NCI-H2107 (cell line): ENCODE measurements around the gene RAB27A.
"Not testable (repeated sequence)": the region's sequence is repeated elsewhere in the genome, so short reads cannot be mapped to it uniquely, and the experiment has no call there.

Experiments
- DNase-seq: peaks from one replicate; lab custom pipeline; 2025; lab: John Stamatoyannopoulos, UW

RAB27A gene

DNA sequence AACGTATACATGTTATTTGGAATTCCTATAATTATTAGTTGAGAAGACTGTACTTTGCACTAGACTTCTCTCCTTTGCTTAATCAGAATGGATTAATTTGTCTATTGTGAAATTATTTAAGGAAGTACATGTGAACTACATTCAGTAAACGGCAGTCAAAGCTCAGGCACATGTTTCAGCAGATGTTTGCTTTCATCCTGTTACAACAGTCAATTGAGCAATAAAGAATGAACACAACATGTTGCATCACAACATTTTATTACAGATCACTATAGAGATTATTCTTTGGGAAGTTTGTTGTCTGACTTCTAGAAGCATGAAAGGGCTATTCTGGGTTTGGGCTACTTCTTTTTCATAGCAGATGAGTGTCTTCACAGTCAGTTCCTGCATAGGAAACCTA is 39.2 kb downstream of the RAB27A start:
- DNase-seq, result no peak

DNA sequence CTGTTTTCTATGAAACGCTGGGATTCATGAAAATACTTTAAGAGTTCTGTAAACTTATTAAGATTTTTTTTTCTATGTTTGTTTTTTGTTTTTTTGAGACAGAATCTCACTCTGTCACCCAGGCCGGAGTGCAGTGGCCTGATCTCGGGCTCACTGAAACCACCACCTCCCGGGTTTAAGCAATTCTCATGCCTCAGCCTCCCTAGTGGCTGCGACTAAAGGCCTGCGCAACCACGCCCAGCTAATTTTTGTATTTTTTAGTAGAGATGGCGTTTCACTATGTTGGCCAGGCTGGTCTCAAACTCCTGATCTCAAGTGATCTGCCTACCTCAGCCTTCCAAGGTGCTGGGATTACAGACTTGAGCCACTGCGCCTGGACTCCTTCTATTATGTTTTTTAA is 39.7 kb downstream of the RAB27A start:
- DNase-seq, result not testable (repeated sequence)

DNA sequence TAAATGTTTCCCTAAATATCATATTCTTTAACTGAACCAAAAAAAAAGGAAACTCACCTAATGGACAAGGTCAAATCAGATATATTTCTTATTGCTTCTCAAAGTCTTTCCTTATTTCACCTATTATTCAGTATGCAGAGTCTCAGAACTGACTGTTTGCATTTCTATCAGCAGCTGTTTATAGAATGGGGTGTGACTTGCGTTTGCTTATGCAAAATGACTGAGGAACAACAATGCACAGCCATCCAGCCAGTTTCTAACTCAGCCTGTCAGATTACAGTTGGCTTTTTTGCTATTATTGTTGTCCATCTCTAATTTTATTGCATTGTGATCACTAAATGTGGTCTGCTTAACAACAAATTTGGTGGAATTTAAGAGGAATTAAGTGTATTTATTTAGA is 40.7 kb downstream of the RAB27A start:
- DNase-seq, result no peak

DNA sequence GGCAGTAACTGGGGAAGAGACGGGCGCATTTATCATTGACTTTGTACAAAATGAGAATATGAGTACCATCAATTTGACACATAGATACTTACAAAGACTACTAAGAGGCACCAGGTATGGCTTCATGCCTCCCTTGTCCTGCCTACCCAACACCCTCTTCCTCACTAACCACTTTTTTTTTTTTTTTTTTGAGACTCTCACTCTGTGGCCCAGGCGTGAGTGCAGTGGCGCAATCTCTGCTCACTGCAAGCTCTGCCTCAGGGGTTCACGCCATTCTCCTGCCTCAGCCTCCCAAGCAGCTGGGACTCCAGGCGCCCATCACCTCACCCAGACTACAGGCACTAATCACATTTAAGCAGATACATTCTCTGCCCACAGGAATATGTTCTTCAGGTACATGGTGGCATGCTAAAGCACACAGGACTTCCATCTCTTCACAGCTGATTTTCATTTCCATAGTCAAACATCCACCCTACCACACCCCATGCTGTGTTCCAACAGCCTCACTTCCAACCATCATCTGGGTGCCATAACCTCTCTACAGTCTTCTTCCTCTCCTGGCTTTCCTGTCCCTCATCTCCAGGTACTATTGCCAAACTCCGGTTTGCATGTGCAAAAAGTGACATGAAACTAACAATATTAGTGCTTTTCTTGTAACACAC is 41.7 kb downstream of the RAB27A start:
- DNase-seq, result no peak

DNA sequence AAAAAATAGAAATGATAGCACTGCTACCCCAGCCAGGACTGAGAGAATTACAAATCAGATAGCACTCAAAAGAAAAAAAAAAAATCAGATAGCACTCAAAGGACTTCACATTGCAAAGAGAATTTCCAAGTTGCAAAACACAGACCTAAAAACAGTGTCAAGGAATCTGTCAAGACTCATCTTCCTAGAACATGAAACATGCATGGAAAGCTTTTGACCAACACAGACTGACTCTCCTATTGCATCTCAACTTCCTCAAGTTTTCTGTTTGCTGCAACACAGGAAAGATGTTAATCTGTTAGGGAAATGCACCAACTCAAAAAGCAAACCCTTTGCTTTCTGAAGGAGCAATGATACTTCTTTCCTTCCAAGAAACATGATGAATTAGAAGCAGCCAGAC is 42.3 kb downstream of the RAB27A start:
- no peak for DNase-seq

DNA sequence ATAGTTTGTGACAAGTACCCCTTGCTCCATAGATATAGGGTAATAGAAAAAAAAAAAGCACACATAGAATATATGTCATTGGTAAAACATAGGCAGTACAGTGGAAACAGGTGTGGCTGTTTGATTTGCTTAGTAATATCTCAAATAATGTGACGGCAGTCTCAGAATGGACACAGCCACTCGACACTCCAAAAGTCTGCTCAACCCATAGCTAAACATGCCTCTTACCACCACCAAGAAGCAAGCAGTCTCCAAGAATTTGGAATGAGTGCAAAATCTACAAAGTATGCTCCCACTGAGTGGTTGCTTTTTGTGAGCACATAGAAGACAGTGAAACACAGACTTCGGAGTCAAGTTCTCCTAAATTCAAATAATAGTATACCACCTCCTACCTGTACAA is 43.0 kb downstream of the RAB27A start:
- DNase-seq, result no peak

DNA sequence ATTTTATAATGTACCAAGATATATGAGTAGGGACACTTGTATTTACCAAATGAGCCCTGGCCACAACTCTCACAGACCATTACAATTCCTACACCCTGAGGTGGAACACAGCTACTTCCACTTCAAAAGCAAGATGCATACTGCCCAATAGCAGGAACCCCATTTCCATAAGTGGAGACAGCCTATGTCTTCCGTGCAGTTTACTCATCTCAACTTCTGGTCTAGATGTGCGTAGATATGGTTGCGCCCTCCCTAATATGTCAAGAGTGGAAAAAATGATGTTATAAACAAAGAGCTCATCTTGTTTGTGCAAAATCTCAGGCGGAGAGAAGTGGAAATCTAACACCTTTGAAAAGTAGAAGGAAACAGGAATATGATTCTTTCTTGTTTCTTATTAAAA is 44.6 kb downstream of the RAB27A start:
- DNase-seq, result no peak

DNA sequence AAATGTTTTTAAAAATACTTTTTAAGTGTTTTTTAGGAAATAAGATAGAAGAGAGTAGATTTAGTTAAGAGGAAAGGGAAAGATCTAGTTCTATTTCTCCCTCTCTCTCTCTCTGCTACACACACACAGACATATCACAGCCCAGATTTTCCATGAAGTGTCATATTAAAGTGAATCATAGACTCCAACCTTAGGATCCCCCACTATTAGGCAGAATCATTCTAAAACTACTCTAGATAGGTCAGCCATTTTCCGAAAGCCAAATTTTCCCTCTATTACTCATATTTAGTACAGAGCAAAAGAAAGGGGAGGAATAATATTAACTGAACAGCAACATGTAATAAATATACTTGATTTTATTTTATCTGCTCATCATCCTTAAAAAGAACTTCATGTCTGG is 47.7 kb downstream of the RAB27A start:
- no peak for DNase-seq

DNA sequence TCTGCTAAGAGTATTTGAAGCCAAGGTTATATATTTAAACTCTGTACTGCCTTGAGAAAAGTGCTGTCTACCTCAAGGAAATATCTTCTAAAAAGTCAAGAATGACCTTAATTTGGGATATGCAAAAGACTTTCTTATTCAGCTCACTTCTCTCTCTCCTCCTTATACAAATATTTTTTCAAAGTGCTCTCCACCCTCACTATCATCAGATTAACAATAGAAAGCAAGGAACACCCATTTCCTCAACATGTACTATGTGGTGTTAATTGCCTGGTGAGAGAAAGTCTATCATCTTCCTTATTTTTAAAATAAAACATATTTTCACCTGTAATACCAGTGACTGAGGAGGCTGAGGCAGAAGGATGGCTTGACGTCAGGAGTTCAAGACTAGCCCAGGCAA is 48.4 kb downstream of the RAB27A start:
- DNase-seq, result no peak

DNA sequence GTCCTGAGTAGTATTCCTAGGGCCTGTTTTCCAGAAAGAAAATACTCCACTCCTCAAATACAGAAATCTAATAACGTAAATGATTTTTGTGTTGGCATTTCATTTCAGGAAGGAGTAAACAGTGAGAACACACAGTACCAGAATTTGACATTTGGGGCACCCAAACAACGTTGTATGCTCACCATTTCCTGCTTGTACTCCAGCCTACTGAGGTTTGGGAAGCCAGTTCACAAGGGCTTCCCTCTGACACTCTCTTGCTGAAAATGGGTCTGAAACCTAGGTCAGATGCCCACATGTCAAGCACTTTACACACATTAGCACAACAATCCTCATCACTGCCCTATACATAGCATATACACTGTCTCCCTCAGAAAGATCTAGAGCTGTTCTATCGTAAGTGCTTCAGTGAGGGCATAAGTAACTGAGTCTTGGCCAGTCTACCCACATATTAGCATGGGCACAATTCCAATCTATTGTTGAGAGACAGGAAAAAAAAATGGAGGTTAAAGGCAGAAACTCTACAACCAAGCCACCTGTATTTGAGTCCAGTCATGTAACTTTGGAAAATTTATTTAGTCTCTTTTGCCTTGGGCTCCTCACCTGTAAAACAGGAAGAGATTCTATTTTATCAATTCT is 49.4 kb downstream of the RAB27A start:
- DNase-seq, result no peak

DNA sequence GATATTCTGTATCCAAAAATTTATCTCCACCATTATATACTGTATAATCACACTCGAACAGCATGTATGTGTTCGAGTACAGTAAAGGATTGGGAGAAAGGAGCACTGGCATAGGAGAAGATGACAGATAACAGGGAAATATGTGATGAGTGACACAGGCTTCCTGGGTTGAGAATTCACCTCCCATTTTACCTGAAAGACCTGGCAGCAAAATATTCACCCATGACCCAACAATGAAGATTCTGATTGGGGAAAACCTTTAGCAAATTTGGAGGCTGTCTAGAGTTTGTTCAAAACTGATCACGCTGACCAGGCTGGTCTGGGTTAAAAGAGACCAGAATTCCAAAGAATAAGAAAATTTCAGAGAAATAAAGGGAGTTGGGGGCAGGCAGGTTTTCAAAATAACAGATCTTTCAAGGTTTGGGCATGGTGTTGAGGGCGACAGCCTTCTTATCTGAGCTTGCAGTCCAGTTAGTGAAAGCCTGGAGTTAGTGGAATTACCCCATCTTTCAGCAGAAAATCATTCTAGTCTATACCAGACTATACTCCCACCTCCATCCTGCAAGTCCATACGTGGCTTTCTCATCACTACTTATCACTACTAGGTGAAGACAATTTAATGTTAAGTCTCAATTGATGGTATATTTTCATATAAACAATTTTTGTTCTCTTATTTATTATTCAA is 50.0 kb downstream of the RAB27A start:
- no peak for DNase-seq

DNA sequence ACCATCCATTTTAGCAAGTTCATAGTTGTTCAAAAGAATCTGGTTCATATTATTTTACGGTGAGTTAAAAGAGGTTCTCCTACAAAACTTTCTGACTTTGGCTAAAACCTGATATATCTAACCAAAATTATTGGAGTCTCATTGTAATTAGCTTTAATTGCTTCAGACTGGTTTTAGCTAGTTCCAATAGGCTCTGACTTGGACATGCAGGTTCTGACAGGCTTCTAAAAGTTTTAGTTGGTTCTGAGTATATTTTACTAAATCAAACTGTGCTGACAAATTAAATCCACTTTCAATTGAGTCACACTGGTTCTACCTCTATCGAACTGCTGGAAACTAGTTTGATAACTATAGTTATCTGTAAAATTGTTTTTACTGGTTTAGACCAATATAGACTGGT is 50.7 kb downstream of the RAB27A start:
- DNase-seq, result no peak

DNA sequence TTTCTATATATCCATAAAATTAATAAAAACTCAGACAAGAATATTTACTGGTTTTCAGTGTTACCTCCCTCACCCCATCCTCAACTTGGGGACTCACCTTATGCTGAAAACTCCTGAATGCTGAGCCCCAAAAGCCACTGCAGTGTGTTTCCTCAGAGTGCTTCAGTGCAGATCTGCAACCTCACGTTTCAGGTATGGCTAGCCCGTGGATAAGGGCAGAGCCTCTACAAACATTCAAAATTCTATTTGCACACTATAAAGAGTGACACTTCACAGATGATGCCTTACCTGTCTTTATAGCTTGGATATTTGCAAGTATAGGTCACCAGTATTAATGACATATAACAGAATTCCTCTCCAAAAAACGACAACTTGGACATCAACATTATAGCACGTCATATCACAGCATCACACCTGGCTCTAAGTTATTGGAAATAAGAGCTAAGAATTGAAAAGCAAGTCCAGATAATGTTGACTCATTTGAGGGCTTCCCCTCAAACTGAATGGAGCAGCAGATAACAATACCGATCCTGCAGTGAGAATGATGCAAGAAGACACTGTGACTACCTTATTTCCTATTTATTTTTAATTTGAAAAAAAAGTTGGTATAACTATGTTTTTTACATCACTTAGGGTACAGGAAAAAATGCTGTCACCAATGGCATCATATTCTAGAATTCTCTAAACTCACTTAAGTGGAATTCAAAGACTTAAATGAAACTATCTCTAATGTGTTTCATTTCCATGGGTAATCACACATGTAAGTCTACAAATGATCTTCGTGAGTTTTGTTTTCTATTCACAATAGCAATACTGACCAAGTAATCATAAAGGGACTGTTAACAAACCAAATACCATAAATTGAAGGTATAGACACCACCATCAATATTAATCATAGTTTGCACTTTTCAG is 52.1 kb downstream of the RAB27A start:
- DNase-seq, result no peak

DNA sequence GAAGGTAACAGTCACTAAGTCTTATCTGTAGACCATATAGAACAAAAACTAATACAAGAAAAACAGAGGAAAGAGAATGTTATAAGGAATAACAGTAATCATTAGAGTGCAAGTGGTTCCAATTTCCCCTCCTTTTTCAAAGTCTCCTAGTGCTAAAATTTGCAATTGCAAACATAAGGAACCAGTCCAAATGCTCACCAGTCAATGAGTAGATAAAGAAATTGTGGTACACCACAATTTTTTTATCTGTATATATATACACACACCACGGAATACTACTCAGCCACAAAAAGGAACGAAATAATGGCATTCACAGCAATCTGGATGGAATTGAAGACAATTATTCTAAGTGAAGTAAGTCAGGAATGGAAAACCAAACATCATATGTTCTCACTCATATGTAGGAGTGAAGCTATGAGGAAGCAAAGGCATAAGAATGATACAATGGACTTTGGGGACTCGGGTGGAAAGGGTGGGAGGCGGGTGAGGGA is 54.0 kb downstream of the RAB27A start:
- DNase-seq, result no peak

DNA sequence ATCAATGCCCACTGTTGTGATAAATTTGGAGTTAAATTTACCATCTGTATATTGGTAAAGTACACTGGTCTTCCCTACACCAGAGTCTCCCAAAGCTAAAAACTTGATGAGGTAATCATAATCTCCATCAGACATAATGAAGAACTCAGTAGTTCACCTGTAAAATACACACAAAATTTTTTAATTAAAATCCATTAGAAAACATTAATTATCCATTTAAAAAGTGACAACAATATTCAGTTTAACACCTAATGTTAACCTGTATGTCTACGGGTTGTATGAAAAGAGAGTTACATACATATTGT is 54.9 kb downstream of the RAB27A start:
- no peak for DNase-seq

DNA sequence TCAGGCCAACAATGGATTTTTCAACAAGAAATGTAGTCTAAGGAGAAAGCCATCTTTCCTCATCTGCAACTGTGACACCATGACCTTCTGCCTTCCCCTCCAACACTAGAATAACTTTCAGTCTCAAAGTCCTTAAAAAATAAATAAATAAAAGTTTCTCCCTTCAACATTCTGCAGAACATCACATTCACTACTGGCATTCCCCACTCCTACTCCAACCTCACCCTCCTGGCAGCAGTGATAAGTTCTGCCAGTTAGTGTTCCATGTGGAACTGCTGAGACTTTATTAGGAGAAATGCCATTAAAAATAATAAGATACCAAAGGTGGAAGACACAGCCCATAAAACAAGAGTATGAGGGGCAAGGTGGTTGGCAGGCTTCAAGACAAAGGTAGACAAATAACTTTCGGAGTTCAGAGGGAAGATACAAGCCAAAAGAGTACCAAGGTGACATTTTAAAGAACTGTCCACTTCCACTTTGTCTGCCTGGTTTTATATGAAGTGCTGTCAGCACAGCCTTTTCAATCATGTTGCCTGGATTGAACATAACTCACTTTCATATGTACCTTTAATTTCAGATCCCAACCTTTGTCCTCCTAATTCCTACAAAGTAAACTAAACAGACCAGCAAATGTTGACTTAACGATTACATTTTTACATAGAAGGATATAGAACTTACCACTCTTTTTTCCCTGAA is 55.4 kb downstream of the RAB27A start:
- DNase-seq, result no peak

DNA sequence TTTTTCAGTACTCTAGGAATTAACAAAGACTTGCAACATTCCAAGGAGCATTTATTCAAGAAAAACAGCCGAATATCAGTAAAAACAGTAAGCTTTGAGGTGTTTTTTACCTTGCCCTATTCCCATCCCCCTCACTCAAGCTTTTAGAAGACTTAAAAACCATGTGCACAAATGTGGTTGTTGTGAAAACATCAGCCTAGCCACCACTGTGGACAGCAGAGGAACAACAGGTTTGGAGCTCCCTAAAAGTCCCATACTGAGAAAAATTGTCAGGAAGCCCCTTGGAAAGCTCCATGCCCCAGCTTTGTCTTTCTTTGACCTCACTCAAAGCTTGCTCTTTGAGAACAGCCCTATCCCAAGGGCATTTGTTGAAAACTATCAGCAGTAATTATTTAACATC is 58.2 kb downstream of the RAB27A start:
- no peak for DNase-seq

DNA sequence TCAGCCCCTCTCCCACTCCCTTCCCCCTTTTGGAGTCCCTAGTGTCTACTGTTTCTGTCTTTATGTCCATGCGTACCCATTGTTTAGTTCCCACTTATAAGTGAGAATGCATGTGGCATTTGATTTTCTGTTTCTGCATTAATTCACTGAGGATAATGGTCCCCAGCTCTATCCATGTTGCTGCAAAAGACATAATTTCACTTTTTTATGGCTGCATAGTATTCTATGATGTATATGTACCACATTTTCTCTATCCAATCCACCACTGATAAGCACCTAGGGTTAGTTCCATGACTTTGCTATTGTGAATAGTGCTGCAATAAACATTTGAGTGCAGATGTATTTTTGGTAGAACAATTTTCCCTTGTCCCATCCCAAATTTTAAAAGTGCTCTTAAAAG is 58.7 kb downstream of the RAB27A start:
- DNase-seq, result no peak

DNA sequence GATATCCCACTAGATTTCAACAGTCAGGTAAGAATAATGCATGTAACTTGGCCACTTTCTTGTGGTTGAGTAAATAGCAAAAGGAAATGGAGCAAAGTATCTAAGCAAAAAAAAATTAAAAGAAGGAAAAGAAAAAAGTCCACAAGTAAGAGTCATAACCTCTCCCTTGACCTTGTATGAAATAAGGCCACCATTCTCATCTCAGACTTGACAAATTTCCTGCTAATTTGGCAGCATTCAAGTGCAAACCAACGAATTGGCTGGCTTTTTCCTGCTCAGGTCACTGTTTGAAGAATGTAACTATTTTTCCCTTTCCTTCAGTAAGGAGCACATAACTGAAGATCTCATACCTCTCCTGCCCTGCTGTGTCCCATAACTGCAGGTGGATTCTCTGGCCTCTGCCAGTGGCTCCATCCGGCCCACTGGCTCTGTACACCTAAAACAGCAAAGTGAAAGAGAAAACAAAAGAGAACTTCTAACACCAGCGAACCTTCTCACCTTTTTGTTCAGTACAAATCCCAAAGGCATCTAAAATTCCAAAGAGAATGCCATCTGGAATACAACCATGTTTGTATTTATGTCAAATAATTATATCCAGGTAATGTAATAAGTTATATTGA is 59.5 kb downstream of the RAB27A start:
- no peak for DNase-seq

DNA sequence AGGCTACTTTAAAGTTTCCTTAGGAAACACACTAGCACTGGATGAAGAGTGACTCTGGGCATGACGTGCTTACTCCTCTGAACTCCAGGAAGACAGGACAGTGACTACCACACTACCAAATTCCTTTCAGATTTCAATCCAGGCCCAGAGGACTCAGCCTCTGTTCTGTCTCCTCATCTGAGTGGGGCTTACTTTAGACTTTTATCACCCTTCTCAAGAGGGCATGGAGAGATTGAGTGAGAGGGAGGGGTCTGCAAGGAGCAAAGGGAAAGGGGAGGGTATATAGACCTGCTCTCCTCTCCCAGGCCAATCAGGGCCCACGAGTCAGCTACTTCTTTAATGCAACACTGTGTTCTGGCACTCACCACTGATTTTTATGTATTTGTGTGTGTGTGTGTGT is 63.5 kb downstream of the RAB27A start:
- DNase-seq, result no peak

DNA sequence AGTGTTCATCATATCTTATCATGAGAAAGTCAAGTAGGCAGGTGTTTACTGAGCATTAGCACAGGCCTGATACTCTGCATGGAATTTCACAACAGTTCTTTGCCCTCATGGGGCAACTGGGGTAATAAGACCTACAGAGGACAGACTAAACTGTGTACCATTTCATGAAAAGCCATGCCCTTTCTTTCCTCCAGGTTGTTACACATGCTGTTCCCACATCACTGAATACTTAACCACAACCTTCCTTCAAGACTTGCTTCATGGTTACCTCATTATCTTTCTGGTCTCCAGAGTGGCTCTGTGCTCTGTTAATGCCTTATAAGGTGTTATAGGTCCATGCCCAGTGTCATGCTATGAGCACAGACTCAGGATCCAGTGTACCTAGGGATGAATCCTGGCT is 64.7 kb downstream of the RAB27A start:
- no peak for DNase-seq

DNA sequence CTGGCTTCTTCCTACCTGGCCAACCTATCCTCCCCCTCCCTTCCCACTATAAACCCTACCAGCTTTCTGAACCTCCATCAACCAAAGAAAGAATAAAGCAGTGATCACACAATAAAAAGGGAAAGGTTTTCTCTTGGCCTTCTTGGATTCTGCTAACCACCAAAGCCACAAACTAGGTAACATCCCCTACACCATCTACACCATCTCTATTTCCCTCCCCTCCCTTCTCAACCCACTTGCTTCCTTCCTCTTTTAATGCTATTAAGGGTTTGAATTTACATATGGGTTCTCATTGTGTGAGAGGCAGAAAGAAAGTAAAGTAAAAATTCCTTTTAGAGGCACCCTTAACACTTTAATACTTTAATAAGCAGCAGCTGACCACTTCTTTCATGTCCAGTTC is 67.0 kb downstream of the RAB27A start:
- DNase-seq, result no peak
